CD4-positive, alpha-beta memory T cell (primary cell): ENCODE measurements around the gene FMNL1. TPM values are rescaled to one million over a fixed set of nuclear protein-coding genes. Genes with fewer than 3 reads are reported as not detected.
"Not testable (repeated sequence)": the region's sequence is repeated elsewhere in the genome, so short reads cannot be mapped to it uniquely, and the experiment has no call there.

Experiments used
- CTCF ChIA-PET: fragments of 350-600 bp; sonication (Branson Sonifier 250); formaldehyde crosslinking; loops from one replicate; lab custom pipeline; 2021; ENCODE audit warnings: inconsistent platforms; ENCODE audit not compliant: partially characterized antibody; lab: Charles Lee
- POLR2A ChIA-PET: fragments of 350-600 bp; sonication (Branson Sonifier 250); formaldehyde crosslinking; loops from one replicate; lab custom pipeline; 2021; ENCODE audit not compliant: partially characterized antibody; lab: Charles Lee
- DNase-seq, 5 donors: peaks; one replicate each; pipeline versions ENCODE4 v3.0.0 to v3.0.0-alpha.2; 2020 to 2022; ENCODE audit warnings: mixed read lengths in 1 of 5
- H3K27ac ChIP-seq: one replicate; pipeline ENCODE4 v1.7.0; 2013; ENCODE audit warnings: low read depth, low read length
- H3K27me3 ChIP-seq: 2 replicates; pipeline ENCODE4 v1.7.0; 2013; ENCODE audit warnings: mild to moderate bottlenecking, low read length, moderate library complexity; ENCODE audit not compliant: insufficient read depth
- H3K36me3 ChIP-seq: 2 replicates; pipeline ENCODE4 v1.7.0; 2013; ENCODE audit warnings: mild to moderate bottlenecking, low read length, moderate library complexity; ENCODE audit not compliant: insufficient read depth
- H3K4me1 ChIP-seq: 2 replicates; pipeline ENCODE4 v1.7.0; 2013; ENCODE audit warnings: mild to moderate bottlenecking, low read length, moderate library complexity; ENCODE audit not compliant: insufficient read depth
- H3K4me3 ChIP-seq, 2 donors: one replicate each; pipeline ENCODE4 v1.7.0; 2013; ENCODE audit warnings: low read length in 2 of 2, mild to moderate bottlenecking in 1 of 2
- H3K9me3 ChIP-seq, 2 donors: one replicate each; pipeline ENCODE4 v1.7.0; 2013; ENCODE audit warnings: low read length in 2 of 2, control low read depth in 1 of 2; ENCODE audit not compliant: control insufficient read depth in 1 of 2
- H3K27ac Mint-ChIP-seq, 7 donors: one replicate each; pipeline ENCODE4 v1.8.0; 2020 to 2021; ENCODE audit warnings: mixed read lengths in 7 of 7, mild to moderate bottlenecking in 6 of 7, inconsistent platforms in 3 of 7, moderate library complexity in 3 of 7
- H3K27me3 Mint-ChIP-seq, 2 donors: one replicate each; pipeline ENCODE4 v1.8.0; 2020 to 2021; ENCODE audit warnings: mixed read lengths in 2 of 2
- H3K36me3 Mint-ChIP-seq, 2 donors: one replicate each; pipeline ENCODE4 v1.8.0; 2020 to 2021; ENCODE audit warnings: mixed read lengths in 2 of 2, inconsistent platforms in 1 of 2, mild to moderate bottlenecking in 1 of 2
- H3K4me1 Mint-ChIP-seq, 4 donors: one replicate each; pipeline ENCODE4 v1.8.0; 2020 to 2021; ENCODE audit warnings: mixed read lengths in 4 of 4, mild to moderate bottlenecking in 1 of 4
- H3K4me3 Mint-ChIP-seq, 8 donors: one replicate each; pipeline ENCODE4 v1.8.0; 2020 to 2021; ENCODE audit warnings: mixed read lengths in 8 of 8, mild to moderate bottlenecking in 7 of 8, moderate library complexity in 6 of 8, inconsistent platforms in 3 of 8
- H3K9me3 Mint-ChIP-seq, 8 donors: one replicate each; pipeline ENCODE4 v1.8.0; 2020 to 2021; ENCODE audit warnings: mixed read lengths in 8 of 8, mild to moderate bottlenecking in 5 of 8, inconsistent platforms in 3 of 8, moderate library complexity in 1 of 8
- intact Hi-C: fragments of 100-400 bp; cut with micrococcal nuclease; formaldehyde crosslinking; loops from one replicate; pipeline ENCODE4 v1.15.1; 2023
- polyA plus RNA-seq, 2 donors: library from polyadenylated mRNA; unstranded; fragments of 300-500 nt; fragmentation: Illumina TruSeq; gene quantifications; one replicate each; pipeline ENCODE4 v1.2.3, GENCODE V29; 2021
- total RNA-seq, 2 experiments: library from RNA; stranded (reverse); gene quantifications; one replicate each; pipeline ENCODE4 v1.2.3, GENCODE V29; 2021

Gene FMNL1
- total and polyA plus RNA-seq, 4 experiments from 2014 or later = 8.1 to 405 (median 234) TPM

GRCh38 chr17:45200701-45201100 is 21.0 kb upstream of the FMNL1 start:
- Histone ChIP-seq H3K9me3 (no peaks in the 10 kb centered on the region), H3K4me1 (no peaks in the 10 kb centered on the region), H3K36me3 (no peaks in the 10 kb centered on the region), H3K27me3 (no peaks in the 10 kb centered on the region), H3K27ac (no peak overlapping the region), H3K4me3 (no peak overlapping the region)
- intact Hi-C loops = no loop called here
- H3K4me3 Mint-ChIP-seq = no peak overlapping the region
- CTCF ChIA-PET = interaction anchor here (0.7 to 12.0 kb wide), 3 partner anchors 18 to 68 kb away, joined by 5 to 300 read pairs (median 7); partner anchors contain the start of genes ACBD4, HEXIM1 and PLCD3
- H3K27ac Mint-ChIP-seq = peak overlapping the region in 1 of 7 donors; percentile 46
- POLR2A ChIA-PET = interaction anchor here (0.7 kb wide), 1 partner anchor 60 kb away, joined by 4 read pairs; no protein-coding TSS in a partner anchor
- H3K27me3 Mint-ChIP-seq = no peaks in the 10 kb centered on the region
- no peak for DNase-seq
- H3K36me3 Mint-ChIP-seq = peaks cover 0 to 1% of the 10 kb centered on the region in 2 donors
- peaks cover 0 to 2% (median 0%) of the 10 kb centered on the region in 8 donors for H3K9me3 Mint-ChIP-seq
- H3K4me1 Mint-ChIP-seq = peaks cover 0 to 4% (median 2%) of the 10 kb centered on the region in 4 donors

- no peak overlapping the region for H3K27ac ChIP-seq
- Mint-ChIP-seq H3K4me1 (peaks cover 0 to 4% (median 2%) of the 10 kb centered on the region in 4 donors), H3K27ac (peak overlapping the region in 1 of 7 donors; percentile 52), H3K4me3 (no peak overlapping the region), H3K27me3 (no peaks in the 10 kb centered on the region), H3K36me3 (peaks cover 0 to 1% of the 10 kb centered on the region in 2 donors), H3K9me3 (no peaks in the 10 kb centered on the region)
- no peak overlapping the region for H3K4me3 ChIP-seq
- H3K9me3 ChIP-seq = no peaks in the 10 kb centered on the region
- ChIA-PET CTCF (interaction anchor here (0.7 to 12.0 kb wide), 3 partner anchors 17 to 69 kb away, joined by 4 to 300 read pairs (median 7); partner anchors contain the start of genes ACBD4, HEXIM1 and PLCD3), POLR2A (interaction anchor here (0.9 kb wide), 2 partner anchors 51 to 52 kb away, joined by 3 read pairs; no protein-coding TSS in a partner anchor)
- intact Hi-C loops = no loop called here
- no peaks in the 10 kb centered on the region for H3K4me1 ChIP-seq
- no peaks in the 10 kb centered on the region for H3K36me3 ChIP-seq
- H3K27me3 ChIP-seq = no peaks in the 10 kb centered on the region
- DNase-seq = no peak
These were observed 20.2 kb upstream of the FMNL1 start for GRCh38 chr17:45201457-45201856.

GRCh38 chr17:45201880-45202279 is 19.8 kb upstream of the FMNL1 start:
- H3K27ac ChIP-seq, DNase-seq, H3K36me3 ChIP-seq, H3K27me3 Mint-ChIP-seq, H3K4me1 Mint-ChIP-seq, H3K4me3 ChIP-seq, H3K27me3 ChIP-seq, intact Hi-C loops, H3K9me3 ChIP-seq, H3K9me3 Mint-ChIP-seq, H3K4me3 Mint-ChIP-seq, H3K4me1 ChIP-seq, H3K36me3 Mint-ChIP-seq: not testable (repeated sequence)
- ChIA-PET CTCF (interaction anchor here (0.7 to 12.0 kb wide), 3 partner anchors 17 to 229 kb away, joined by 3 to 300 read pairs (median 4); partner anchors contain the start of genes ACBD4 and PLCD3), POLR2A (interaction anchor here (0.6 to 0.9 kb wide), 3 partner anchors 51 to 1075 kb away, joined by 3 to 4 read pairs (median 3); no protein-coding TSS in a partner anchor)
- H3K27ac Mint-ChIP-seq = peak overlapping the region in 1 of 7 donors; percentile 31

- POLR2A ChIA-PET = interaction anchor here (0.7 to 24.4 kb wide), 16 partner anchors 10 to 167 kb away, joined by 3 to 1143 read pairs (median 6); partner anchors contain the start of genes ACBD4, HEXIM1 and MAP3K14
- Histone ChIP-seq H3K9me3 (no peaks in the 10 kb centered on the region), H3K4me1 (peaks cover 29% of the 10 kb centered on the region), H3K27ac (peak overlapping the region; percentile 12), H3K27me3 (no peaks in the 10 kb centered on the region), H3K4me3 (peak overlapping the region in 1 of 2 donors; percentile 13), H3K36me3 (peaks cover 23% of the 10 kb centered on the region)
- peak; percentile 77 to 84 (median 82) for DNase-seq
- peak overlapping the region; percentile 88 to 95 (median 92) for H3K4me3 Mint-ChIP-seq
- intact Hi-C loops = loop anchor here (1.0 to 2.0 kb wide), 5 partner anchors 10 to 166 kb away; no protein-coding TSS in a partner anchor
- CTCF ChIA-PET = interaction anchor here (0.5 to 10.3 kb wide), 34 partner anchors 14 to 175 kb away, joined by 3 to 449 read pairs (median 5); partner anchors contain the start of genes ACBD4, HEXIM1 and MAP3K14
- H3K4me1 Mint-ChIP-seq = peaks cover 21 to 49% (median 24%) of the 10 kb centered on the region in 4 donors
- peak overlapping the region; percentile 84 to 94 (median 91) for H3K27ac Mint-ChIP-seq
- no peaks in the 10 kb centered on the region for H3K27me3 Mint-ChIP-seq
- peaks cover 20 to 58% of the 10 kb centered on the region in 2 donors for H3K36me3 Mint-ChIP-seq
- H3K9me3 Mint-ChIP-seq = no peaks in the 10 kb centered on the region
These were observed 2.6 kb upstream of the FMNL1 start for GRCh38 chr17:45218895-45219661.

- peak overlapping the region in 1 of 2 donors; percentile 74 for H3K4me3 ChIP-seq
- H3K4me3 Mint-ChIP-seq = peak overlapping the region; percentile 88 to 95 (median 92)
- H3K4me1 ChIP-seq = peaks cover 38% of the 10 kb centered on the region
- no peaks in the 10 kb centered on the region for H3K9me3 Mint-ChIP-seq
- peak overlapping the region; percentile 86 to 94 (median 91) for H3K27ac Mint-ChIP-seq
- no peak for DNase-seq
- H3K36me3 ChIP-seq = peaks cover 23% of the 10 kb centered on the region
- CTCF ChIA-PET = interaction anchor here (0.5 to 10.3 kb wide), 20 partner anchors 13 to 198 kb away, joined by 3 to 449 read pairs (median 12); partner anchors contain the start of genes ACBD4 and MAP3K14
- peaks cover 21 to 58% (median 28%) of the 10 kb centered on the region in 4 donors for H3K4me1 Mint-ChIP-seq
- no peaks in the 10 kb centered on the region for H3K27me3 ChIP-seq
- POLR2A ChIA-PET = interaction anchor here (0.6 to 24.4 kb wide), 12 partner anchors 22 to 166 kb away, joined by 3 to 1143 read pairs (median 5); partner anchors contain the start of genes ACBD4, MAP3K14 and NMT1
- H3K9me3 ChIP-seq = no peaks in the 10 kb centered on the region
- peak overlapping the region; percentile 97 for H3K27ac ChIP-seq
- peaks cover 20 to 60% of the 10 kb centered on the region in 2 donors for H3K36me3 Mint-ChIP-seq
- intact Hi-C loops = no loop called here
- H3K27me3 Mint-ChIP-seq = no peaks in the 10 kb centered on the region
These were observed 1.6 kb upstream of the FMNL1 start for GRCh38 chr17:45220079-45220478.

- peak overlapping the region; percentile 97 for H3K27ac ChIP-seq
- peak in 1 of 5 donors; percentile 20 for DNase-seq
These were observed 266 bp downstream of the FMNL1 start for GRCh38 chr17:45222014-45222288.

More at GRCh38 chr17:45222014-45222288, 266 bp downstream of the FMNL1 start:
- no peaks in the 10 kb centered on the region for H3K9me3 ChIP-seq
- Mint-ChIP-seq H3K27ac (peak overlapping the region in 1 of 7 donors; percentile 99), H3K4me3 (peak overlapping the region in 1 of 8 donors; percentile 96), H3K27me3 (no peaks in the 10 kb centered on the region), H3K36me3 (peaks cover 15 to 64% of the 10 kb centered on the region in 2 donors), H3K9me3 (no peaks in the 10 kb centered on the region), H3K4me1 (peaks cover 30 to 70% (median 38%) of the 10 kb centered on the region in 4 donors)
- CTCF ChIA-PET = interaction anchor here (1.3 to 10.3 kb wide), 4 partner anchors 11 to 163 kb away, joined by 3 to 449 read pairs (median 52); partner anchors contain the start of gene ACBD4
- peak overlapping the region; percentile 43 to 74 for H3K4me3 ChIP-seq
- POLR2A ChIA-PET = interaction anchor here (0.5 to 24.4 kb wide), 14 partner anchors 20 to 323 kb away, joined by 3 to 1143 read pairs (median 4); partner anchors contain the start of genes ACBD4, EFTUD2, HEXIM1 and HEXIM2
- H3K36me3 ChIP-seq = peaks cover 7% of the 10 kb centered on the region
- no peaks in the 10 kb centered on the region for H3K27me3 ChIP-seq
- peaks cover 53% of the 10 kb centered on the region for H3K4me1 ChIP-seq
- intact Hi-C loops = no loop called here
